ENCODE data around the gene MAP2K5.

Gene MAP2K5

GRCh38 chr15:67731112-67731721 is 188.7 kb downstream of the MAP2K5 start:
- no peak for DNase-seq

DNA sequence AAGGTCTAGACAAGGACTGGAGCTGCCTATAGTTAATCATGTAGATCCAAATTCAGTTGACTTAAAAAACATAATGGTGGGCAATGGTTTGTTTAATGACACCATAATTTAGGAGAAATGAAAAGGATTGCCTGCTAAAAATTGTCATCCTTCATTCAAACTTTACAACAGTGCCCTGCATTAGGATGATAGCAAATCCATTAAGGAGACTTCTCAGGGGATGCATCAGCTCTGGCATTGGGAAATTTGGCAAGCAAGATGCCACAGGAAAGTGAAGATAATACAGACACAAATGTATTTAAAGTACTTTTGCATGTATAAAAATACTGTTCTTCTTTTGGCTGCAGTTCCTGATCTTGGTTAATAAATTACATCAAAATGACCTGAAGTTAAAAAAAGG is 189.7 kb downstream of the MAP2K5 start:
- DNase-seq: no peak

DNA sequence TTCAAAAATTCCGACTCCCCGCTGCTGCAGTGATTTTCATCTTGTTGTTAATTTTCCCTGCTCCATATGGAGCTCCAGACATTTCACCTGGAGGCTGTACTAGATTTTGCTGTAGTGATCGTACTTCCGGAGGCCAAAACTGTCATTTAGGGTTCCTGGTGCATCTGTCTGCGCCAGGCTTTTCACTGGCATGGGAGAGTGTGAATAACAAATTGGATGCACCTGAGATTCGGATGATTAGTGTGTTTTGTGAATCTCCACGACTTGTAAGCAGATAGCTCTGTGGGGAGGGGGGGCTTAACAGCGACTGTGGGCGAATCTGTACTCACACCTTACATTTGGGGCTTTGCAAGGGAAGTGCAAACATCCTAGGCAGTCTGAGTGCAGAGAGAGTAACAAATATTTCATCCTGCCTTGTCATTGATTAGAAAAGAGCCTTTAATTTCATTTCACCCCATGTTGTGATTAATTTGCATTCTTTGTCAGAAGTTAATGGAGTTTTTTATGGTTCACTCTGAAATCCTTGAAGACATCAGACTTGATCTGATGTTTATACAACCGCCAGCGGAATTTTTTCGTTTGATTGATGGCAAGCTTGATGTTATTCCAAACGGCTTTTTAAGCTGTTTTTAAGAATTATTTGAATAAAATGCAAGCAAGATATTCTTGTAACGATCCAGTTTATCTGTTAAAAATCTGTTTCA is 190.3 kb downstream of the MAP2K5 start:
- DNase-seq: no peak

DNA sequence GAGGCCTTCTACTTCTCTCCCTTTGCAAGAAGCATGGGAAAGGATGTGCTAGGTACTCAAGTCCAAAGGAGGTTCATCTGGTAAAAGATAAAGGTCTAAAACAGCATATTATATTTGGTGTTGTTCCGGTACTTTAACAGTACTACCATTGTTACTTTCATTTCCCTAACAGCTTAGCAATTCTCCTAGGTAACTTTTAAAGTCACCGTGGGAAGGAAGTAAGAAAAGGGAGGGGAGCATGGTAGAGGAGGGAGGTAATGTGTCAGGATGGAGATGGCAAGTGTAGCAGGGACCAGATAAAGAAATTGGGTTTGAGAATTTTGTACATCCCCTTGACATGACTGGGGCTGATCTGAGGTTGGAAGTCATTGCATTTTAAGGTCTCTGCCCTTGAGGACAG is 193.4 kb downstream of the MAP2K5 start:
- DNase-seq: no peak

- DNase-seq: no peak
Observed at GRCh38 chr15:67736810-67737209, 194.3 kb downstream of the MAP2K5 start.

- no peak for DNase-seq
Observed at GRCh38 chr15:67738056-67738455, 195.6 kb downstream of the MAP2K5 start.

DNA sequence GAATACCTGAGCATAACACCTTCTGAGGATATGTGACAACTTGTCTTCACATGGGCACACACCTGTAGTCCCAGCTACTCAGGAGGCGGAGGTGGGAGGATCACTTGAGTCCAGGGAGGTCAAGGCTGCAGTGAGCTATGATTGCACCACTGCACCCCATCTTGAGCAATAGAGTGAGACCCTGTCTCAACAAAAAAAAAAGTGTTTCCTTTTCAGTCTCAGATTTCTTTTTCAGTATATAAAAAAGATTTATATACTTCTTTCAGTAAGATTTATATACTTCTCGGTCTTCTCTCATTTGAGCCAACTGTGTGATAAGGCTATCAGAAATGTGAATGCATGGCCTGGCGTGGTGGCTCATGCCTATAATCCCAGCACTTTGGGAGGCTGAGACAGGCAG is 197.9 kb downstream of the MAP2K5 start:
- DNase-seq: no peak

DNA sequence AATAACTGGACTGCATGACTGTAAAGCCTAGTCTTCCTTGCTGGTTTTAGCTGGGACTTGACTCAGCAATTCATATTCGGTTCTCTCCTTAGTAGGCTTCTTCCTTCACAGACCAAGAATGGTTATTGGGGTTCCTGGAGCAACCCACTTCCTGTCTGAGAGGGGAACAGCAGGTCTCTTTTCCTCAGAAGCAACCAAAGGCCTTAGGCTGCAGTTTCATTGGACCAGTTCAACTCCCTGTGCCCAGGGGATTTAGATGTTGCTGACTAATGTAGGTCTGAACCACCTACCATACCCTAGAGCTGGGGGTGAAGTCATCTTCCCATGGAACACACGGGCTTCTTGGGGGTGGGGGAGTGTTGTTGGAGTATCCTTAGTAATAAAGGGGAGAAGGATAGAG is 198.8 kb downstream of the MAP2K5 start:
- DNase-seq: no peak

DNA sequence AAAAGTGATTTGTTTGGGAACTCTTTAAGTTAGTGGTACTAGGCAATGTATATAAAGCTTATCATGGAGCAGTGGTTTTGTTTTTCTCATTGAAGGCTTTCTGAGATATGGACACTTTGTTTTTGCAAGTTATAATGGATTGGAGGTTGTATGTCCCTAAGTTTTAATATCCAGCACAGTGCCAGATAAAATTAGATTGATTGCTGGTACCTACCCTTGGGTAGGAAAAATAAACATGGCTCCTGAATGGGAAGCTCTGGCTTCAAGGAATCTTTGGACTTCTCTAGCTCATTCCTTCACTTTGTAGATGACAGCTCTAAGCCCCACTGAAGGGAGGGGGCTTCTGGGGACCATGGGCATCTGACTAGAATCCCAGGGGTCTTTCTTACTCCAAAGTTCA is 201.1 kb downstream of the MAP2K5 start:
- no peak for DNase-seq

GRCh38 chr15:67744331-67745072 is 202.0 kb downstream of the MAP2K5 start:
- DNase-seq: no peak

DNA sequence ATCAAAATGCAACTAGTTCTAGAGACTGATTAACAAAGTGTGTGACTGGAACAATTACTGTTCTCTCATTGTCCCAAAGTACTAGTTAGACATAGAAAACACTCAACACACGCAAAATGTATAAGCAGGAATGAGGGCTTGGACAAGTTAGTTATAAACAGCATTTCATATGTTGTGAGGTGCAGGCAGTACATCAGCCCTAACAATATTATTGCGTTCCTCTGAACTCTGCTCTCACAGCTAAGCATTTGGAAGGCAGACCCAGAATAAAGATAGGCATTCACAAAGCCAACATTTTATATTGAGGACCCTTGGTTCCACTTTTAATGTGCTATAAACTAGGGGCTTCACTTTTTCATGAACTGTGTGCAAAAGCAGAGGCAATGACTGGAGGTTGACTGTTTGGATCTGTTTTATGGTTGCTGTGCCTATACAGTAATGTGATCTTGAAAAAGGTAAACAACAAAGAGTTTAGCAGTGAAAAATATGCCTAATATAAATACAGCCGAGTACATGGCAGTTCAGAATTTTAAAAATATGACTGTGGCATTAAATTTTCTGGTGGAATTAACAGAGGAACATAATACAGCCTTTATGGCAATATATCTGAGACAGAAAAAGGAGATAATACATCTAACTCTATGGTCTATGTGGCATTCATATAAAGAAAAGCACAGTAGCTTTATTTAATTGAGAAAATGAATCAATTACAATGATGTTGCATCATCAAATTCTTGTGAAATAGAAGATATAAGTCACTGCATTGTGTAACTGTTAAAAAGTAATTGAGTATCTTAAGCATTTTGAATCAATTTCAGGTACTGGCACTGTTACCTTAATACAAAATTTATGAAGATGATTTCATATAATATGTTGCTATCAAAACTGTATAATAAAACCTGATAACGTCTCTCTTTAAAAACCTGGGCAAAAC is 202.8 kb downstream of the MAP2K5 start:
- DNase-seq: no peak

DNA sequence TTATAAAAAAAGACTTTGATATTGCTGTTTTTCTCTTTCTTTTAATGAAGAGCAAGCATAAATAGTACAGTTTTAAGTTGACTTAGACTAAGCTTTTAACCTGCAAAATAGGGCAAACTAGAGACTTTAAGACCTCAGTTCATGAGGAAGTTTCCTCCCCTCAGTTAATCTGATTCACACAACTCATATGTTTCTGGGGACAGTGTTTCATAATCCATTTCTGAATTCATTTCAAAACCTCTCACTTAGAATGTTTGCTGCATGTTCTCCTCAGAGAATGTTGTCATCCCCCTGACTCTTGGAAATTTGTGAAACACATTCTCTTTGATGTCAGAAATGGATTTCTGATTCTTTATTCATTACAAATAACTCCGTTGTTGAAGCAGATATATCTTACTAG is 203.5 kb downstream of the MAP2K5 start:
- no peak for DNase-seq

- DNase-seq: no peak
Observed at GRCh38 chr15:67746450-67746849, 203.9 kb downstream of the MAP2K5 start.

DNA sequence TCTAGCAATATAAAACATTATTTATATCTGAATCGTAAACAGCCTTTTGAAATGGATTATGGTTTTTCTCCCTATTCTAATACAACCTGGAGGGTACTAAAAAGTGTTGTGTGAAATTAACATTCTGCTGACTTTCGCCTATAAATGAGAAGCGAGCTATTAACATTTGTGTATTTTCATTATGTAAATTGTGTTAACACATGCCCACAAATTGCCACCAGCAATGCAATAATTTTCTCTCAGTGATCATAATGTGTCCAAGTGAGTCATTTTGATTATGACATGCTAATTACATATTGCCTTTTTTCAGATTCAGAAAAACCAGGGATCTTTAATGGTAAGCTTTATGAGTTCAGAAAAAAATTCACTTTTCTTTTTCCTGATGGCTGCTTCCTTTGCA is 205.4 kb downstream of the MAP2K5 start:
- no peak for DNase-seq

DNA sequence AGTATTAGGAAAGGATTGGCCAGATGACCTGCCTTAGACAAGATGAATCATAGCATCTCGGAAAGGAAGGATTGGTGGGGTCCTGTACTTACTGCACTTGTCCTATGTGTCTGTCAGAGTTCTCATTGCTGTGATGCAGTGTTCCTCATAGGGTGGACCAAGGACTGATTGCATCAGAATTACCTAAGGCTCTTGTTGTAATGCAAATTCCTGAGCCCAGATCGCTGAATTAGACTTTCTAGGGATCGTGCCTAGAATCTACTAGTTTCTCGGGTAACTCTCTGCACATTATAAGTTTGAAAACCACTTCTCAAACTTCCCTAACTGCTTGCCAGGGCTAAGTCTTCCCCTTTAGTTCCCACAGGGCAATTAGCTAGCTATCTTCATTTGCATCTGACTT is 207.9 kb downstream of the MAP2K5 start:
- no peak for DNase-seq

DNA sequence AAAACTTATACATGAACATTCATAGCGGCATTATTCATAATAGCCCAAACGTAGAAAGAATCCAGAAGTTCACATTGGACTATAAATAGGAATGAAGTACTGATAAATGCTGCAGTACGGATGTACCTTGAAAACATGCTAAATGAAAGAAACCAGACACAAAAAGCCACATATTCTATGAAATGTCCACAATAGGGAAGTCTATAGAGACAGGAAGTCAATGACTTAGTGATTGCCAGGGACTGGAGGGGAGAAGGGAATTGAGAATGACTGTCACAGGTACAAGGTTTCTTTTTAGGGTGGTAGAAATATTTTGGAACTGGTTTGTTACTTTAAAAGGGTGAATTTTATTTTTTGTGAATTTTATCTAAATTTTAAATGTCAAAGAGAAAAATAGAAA is 211.4 kb downstream of the MAP2K5 start:
- DNase-seq: no peak

DNA sequence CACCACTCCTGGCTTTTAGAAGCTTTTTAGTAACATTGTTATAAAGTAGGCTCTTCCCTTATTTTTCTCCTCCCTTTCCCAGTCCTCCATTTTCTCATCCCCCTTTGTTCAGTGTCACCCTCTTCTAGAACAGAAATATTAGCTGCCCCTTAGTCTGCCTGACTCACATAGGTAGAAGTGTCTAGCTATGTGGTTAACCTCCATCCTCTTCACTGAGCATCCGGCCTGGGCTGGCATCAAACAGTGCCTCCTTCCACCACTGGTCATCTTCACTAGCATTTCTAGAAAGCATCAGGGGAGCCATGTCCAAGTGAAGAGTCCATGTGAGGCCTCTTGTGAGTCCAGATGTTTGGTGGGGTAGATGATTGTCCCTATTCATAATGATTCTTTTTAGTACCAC is 212.8 kb downstream of the MAP2K5 start:
- no peak for DNase-seq

DNA sequence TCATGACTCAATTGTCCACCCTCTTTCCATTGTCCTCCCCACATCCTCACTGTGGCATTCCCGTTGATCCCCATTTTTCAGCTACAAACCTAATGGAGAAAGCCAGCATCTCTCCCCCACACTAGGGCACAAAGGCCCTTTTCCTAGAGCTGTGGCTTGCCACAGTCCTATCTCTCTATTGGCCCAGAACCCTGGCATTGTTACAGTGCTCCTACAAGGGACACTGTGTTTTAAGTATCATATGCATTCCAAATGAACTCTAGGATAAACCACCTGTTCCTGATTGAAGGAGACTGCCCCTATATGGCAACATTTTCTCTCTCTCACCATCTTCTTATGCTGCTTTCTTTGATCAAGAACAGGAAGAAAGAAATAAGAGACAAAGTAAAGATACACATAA is 213.4 kb downstream of the MAP2K5 start:
- no peak for DNase-seq

DNA sequence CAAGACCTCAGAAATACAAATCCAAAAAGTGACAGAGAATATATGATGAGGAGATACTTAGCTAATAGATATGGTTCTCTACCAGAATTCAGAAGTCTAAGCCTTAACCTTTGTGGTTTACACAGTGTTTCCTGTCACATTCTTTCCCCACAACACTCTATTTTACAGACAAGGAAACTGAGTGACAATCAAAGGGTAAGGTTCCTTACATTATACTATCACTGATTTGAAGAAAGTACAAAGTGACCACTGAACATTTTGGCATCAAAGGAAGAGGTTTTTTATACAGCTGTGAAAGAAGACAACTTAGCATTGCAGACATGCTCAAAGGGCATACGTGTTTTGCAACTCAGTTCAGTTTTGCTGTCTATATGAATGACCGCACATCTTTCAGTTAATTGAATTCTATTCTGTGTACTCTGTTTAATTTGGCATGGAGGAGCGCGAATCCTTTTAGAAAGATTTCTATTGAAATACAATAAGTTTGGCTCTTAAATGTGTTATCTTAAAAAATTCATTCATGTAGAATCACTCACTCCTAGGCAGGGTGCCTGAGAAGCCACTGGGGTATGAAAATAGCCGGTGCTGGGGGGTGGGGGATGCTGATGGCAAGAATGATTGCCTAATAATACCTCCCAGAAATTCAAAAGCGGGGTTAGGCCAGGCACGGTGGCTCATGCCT is 216.3 kb downstream of the MAP2K5 start:
- no peak for DNase-seq

- no peak for DNase-seq
Observed at GRCh38 chr15:67760901-67761300, 218.4 kb downstream of the MAP2K5 start.

GRCh38 chr15:67761343-67761742 is 218.8 kb downstream of the MAP2K5 start:
- no peak for DNase-seq

- no peak for DNase-seq
Observed at GRCh38 chr15:67762610-67763368, 220.3 kb downstream of the MAP2K5 start.
